CD4-positive, alpha-beta T cell treated with Interleukin-1 beta for 1 hour (primary cell): ENCODE data around the gene HSFX2.
"Not testable (repeated sequence)": the region's sequence is repeated elsewhere in the genome, so short reads cannot be mapped to it uniquely, and the experiment has no call there.

Experiments used
- DNase-seq, 2 donors: peaks; one replicate each; pipeline ENCODE4 v3.0.0-alpha.2; 2020 to 2022

The HSFX2 gene

GRCh38 chrX:149595214-149595613, at the start of gene HSFX2:
Gene HSFX2, minus strand, starts transcription at chrX:149595314. Its CDS starts 614 bp downstream, at chrX:149594700.
- not testable (repeated sequence) for DNase-seq

DNA sequence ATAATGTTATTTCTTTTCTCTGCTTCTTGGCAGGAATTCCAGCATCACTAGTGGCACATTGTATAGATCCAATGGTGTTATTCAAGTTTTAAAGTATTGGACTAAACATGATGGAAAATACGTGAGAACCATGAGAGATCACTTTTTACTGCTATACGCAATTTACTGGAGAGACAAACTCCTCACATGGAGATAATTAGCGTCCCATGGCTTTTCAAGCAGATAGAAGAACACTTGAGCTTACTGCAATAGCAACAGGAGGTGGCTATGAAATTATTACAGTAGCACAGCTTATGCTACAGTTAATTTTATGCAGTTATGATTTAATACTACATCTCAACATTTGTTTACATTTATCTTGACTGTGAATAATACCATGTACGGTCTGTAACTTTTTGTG, 48.4 kb upstream of the HSFX2 start:
- DNase-seq, result no peak

DNA sequence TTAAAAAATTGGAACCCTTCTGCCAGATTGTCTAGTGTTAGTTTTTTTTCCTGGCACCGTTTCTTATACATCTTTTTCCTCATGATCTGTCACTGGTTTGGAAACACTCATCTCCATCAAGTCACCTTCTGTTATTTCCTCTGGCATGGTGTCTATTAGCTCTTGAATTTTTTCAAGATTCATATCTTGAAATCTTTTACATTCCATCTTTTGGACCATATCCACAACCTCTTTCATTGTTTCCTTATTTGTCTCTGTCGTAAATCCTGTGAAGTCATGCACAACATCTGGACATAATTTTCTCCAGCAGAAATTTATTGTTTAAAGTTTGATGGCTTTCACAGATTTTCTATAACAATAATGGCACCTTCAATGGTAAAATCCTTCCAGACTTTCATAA, 46.7 kb upstream of the HSFX2 start:
- no peak for DNase-seq

DNA sequence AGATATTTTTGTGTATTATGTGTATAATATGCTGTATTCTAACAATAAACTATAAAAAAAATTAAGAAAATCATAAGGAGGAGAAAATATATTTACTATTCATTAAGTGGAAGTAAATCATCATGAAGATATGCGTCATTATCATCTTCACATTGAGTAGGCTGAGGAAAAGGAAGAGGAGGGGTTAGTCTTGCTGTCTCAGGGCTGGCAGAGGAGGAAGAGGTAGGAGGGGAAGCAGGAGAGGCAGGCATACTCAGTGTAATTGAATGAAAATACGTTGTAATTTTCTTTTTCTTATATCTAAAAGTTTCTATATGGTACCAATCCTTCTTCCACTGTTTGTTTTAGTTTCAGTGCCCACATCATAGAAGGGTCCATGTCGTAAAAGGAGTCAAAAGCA, 46.3 kb upstream of the HSFX2 start:
- no peak for DNase-seq

- DNase-seq, result no peak
These were observed 44.5 kb upstream of the HSFX2 start for GRCh38 chrX:149639568-149639967.

- DNase-seq, result no peak
These were observed 43.7 kb upstream of the HSFX2 start for GRCh38 chrX:149638860-149639259.

- DNase-seq, result no peak
These were observed 38.4 kb upstream of the HSFX2 start for GRCh38 chrX:149633511-149633910.

DNA sequence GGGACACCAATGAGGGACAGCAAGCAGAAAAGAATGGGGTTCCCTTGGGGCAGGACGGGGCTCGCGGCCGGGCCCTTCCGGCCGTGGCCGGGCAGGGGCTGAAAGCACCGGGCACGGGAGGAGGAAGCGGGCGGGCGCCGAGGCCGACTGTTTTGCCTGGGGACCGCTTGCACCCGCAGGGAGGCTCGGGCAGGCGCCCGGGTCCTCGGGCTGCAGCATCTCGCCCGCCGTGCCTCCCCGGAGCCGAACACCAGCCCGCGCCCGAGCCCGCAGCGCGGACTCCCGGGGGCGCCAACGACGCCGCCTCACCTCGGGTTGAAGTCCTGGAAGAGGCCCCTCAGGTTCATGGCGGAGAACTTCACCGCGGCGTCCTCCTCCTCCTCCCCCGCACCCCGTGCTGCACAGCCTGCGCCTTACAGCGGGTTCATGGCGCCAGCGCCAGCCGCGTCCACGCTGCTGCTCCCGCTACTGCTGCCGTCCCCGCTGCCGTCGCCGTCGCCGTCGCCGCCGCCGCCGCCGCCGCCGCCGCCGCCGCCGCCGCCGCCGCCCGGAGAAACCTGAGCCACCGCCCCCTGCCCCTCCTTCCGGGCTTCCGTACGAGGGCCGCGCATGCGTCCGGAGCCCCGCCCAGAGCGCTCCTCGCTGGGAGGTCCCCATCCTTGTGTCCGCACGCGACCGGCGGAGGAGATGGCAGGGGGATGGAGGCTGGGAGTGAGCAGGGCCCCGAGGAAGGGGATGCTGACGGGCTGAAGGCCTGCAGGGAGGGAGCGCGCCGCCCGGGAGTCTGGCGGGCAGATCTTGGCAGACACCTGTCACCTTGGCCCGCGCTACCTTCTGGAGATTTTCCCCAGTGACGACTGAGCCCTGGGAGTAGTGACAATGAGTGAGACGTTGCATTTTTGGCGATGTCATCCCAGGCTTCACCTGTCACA, 36.4 kb upstream of the HSFX2 start, which contains the start of gene TMEM185A:
Gene TMEM185A (minus strand): TSS at position 559 of the 932 bp plus-strand sequence. CDS start 212 bp downstream, at position 347.
- DNase-seq, result peak; percentile 76 to 77

DNA sequence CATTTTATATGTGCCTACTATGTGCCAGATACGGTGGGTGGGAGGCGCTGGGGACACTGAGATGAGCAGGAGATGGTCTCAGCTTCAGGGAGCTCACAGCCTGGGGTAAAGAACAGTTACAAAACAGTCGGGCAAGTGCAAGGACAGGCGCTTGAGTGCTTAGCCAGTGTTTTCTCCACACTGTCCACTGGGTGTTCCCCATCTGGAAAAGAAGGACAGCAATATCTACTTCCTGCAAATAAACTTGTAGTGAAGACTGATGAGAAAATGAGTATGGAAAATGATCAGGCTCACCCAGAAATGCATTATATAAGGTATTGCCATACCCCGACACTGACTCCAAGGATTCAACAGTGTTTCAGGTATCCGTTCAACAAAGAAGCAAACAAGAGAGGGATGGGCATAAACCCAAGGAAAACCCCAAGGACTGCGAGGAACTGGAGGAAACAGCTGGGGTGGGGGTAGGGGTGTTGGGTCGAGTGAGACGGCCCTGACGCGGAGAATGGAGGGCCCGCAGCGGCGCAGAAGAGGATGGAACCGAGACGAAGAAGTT, 35.6 kb upstream of the HSFX2 start:
- no peak for DNase-seq

- no peak for DNase-seq
These were observed 34.7 kb upstream of the HSFX2 start for GRCh38 chrX:149629730-149630387.

DNA sequence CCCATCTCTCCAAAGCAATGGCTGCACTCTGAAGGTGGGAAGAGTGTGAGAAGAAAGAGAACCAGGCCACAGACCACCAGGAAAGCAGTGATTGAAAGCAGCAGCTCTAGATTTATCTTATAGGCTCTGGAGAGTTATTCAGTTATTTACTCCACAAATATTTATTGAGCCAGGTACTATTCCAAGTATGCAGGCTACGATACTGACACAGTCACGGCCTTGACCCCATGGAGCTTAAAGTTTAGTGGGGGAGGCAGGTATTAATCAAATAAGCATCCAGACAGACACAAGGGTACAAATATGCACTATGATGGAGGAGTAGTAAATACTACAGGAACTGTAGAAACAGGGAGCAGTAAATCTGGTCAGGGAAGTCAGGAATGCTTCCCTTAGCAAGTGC, 33.7 kb upstream of the HSFX2 start:
- no peak for DNase-seq

DNA sequence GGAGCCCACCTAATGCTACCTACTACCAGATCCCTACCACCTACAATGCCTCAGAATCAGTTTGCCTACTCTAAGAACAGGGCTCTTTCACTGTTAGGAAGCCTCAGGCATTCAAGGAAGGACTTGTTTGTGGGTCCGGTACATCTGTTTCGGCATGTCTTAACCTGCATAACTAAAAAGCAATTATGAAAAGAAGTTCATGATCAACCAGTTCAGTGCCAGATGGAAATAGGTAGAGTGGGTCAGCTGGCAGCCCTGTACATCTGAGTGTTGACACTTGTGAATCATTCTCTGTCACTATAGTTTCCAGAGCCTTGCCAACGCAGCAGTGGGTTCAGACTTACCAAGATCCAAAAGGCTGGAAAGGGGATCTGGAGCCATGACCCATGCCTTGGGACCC, 33.2 kb upstream of the HSFX2 start:
- no peak for DNase-seq

DNA sequence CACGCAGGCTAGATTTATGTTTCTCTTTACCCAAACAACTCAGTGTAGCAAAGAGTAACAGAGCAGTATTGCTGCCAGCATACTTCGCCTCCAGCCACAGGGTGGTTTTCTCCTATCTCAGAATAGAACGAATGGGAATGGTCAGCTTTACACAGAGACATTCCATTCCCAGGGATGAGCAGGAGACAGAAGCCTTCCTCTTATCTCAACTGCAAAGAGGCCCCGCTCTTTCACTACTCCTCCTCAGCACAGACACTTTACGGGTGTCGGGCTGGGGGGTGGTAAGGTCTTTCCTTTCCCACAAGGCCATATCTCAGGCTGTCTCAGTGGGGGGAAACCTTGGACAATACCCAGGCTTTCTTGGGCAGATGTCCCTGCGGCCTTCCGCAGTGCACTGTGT, 31.7 kb upstream of the HSFX2 start:
- DNase-seq, result not testable (repeated sequence)

DNA sequence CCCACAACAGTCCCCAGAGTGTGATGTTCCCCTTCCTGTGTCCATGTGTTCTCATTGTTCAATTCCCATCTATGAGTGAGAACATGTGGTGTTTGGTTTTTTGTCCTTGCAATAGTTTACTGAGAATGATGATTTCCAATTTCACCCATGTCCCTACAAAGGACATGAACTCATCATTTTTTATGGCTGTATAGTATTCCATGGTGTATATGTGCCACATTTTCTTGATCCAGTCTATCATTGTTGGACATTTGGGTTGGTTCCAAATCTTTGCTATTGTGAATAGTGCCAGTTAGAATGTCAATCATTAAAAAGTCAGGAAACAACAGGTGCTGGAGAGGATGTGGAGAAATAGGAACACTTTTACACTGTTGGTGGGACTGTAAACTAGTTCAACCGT, 24.5 kb upstream of the HSFX2 start:
- not testable (repeated sequence) for DNase-seq

GRCh38 chrX:149618871-149619270, 23.8 kb upstream of the HSFX2 start:
- no peak for DNase-seq

GRCh38 chrX:149611623-149612175, 16.6 kb upstream of the HSFX2 start:
- no peak for DNase-seq

DNA sequence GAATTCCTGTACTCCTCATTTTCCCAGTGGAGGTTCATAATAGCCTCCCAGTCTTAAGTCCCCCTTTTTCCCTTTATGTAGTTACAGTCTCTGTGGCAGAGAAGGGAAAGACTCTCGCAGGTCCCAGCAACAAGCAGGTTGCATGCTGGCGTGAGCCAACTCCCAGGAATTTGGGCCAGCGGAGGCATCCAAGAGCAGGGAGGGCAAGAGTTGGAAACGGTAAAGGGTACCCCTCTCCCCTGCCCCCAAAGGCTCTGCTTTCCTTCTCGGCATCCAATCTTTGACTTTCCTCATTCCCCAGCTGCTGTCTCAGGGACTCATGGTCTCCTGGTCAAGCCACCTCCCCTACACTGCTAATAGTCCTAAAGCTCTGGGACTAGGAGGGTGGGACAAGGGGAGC, 15.4 kb upstream of the HSFX2 start:
- DNase-seq, result no peak

DNA sequence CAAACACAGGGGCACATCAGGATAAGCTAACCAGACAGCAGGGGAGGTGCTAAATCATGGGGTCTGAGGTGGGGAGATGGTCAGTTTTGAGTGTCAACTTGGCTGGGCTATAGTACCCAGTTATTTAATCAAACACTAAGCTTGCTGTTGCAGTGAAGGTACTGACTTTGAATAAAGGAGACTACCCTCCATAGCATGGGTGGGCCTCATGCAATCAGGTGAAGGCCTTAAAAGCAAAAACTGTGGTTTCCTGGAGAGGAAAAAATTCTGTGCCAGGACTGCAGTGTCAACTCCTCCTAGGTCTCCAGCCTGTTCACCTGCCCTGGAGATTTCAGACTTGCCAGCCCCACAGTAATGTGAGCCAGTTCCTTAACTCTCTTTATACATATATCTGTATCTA, 12.6 kb upstream of the HSFX2 start:
- no peak for DNase-seq

DNA sequence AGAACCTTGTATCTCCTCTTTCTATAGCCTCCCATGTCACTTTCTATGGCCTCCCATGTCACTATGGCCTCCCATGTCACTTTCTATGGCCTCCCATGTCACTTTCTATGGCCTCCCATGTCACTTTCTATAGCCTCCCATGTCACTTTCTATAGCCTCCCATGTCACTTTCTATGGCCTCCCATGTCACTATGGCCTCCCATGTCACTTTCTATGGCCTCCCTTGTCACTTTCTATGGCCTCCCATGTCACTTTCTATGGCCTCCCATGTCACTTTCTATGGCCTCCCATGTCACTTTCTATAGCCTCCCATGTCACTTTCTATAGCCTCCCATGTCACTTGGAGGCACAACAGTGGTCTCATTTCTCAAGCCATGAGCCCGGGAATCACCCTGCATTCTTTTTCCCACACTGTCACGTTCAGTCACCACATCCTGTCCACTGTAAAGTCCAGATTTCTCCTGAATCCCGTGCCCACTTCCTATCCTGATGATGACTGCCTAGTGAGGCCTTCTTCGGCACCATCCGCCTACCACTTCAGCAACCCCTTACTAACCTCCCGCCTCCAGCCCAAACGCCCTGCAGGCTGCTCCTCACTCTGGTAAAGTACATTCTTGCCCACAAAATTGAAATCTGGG, 10.3 kb upstream of the HSFX2 start:
- DNase-seq, result not testable (repeated sequence)

GRCh38 chrX:149598603-149599002, 3.5 kb upstream of the HSFX2 start:
- DNase-seq, result not testable (repeated sequence)

- not testable (repeated sequence) for DNase-seq
These were observed 829 bp upstream of the HSFX2 start for GRCh38 chrX:149595943-149596342.

DNA sequence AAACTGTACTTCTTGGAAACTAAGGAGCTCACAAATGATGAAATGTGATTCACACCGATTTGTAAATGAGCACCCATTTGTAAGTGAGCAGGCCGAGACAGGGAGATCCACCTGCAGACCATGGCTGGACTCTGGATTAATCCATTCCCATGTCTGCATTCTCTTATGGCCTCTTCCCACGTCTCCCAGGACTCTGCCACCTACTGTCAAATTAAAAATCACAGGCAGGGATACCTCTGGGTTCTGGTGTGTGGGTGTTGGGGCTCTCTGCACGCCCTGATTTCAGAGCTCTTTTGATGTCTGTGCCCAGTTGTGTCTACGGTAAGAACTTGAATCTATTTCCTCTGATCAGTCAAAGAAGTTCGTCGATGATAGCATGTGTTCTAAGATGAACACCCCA, 4.1 kb downstream of the HSFX2 start:
- not testable (repeated sequence) for DNase-seq

GRCh38 chrX:149587359-149587758, 7.8 kb downstream of the HSFX2 start, which contains the start of gene MAGEA9B:
Gene MAGEA9B, minus strand, starts transcription at chrX:149587459. Its CDS starts 4,280 bp downstream, at chrX:149583179.
- not testable (repeated sequence) for DNase-seq
